Measurements from ENCODE around the gene ZMYM4. TPM values are rescaled to one million over a fixed set of nuclear protein-coding genes. Genes with fewer than 3 reads are reported as not detected.

The ZMYM4 gene
- total RNA-seq, 1 experiment from 2014 or later, result 66.0 TPM

GRCh38 chr1:35371506-35371905, 103.0 kb downstream of the ZMYM4 start:
- H3K27me3 ChIP-seq (ENCODE audit: insufficient read depth, low read length), result no peaks in the 10 kb centered on the region
- no peak overlapping the region for H2BK12ac ChIP-seq (ENCODE audit: insufficient read length, low read depth, low read length)
- no peak overlapping the region for H2AK5ac ChIP-seq (ENCODE audit: insufficient read length, low read length)
- no peak overlapping the region for H2BK20ac ChIP-seq (ENCODE audit: low read depth, low read length, poor library complexity, severe bottlenecking)
- H3K23me2 ChIP-seq (ENCODE audit: insufficient read length, low read depth, low read length, poor library complexity, severe bottlenecking), result no peaks in the 10 kb centered on the region
- no peak overlapping the region for H2BK120ac ChIP-seq (ENCODE audit: low read depth, low read length, poor library complexity, severe bottlenecking)
- 100% methylated on average over 1 of the region's 4 CpGs for WGBS (ENCODE audit: extremely low coverage, insufficient read length, low lambda C conversion rate)
- Mint-ChIP-seq H3K4me1 (no peaks in the 10 kb centered on the region), H3K36me3 (ENCODE audit: insufficient read depth in 1 of 3, low read depth in 3 of 3) (peaks cover 14 to 24% (median 24%) of the 10 kb centered on the region in 3 experiments), H3K9me3 (no peaks in the 10 kb centered on the region), H3K27ac (no peak overlapping the region; a peak in 1 of 7 replicates), H3K4me3 (no peak overlapping the region), H3K27me3 (ENCODE audit: low read depth) (no peaks in the 10 kb centered on the region)
- H2BK5ac ChIP-seq (ENCODE audit: insufficient read length, low read length), result no peak overlapping the region
- H3K4me2 ChIP-seq (ENCODE audit: insufficient read depth, insufficient read length, low read length), result no peak overlapping the region
- TF ChIP-seq CTCF (conservative IDR thresholded peaks at IDR 0.05), result no peak
- H2AFZ ChIP-seq (ENCODE audit: low read length), result no peak overlapping the region
- H3K14ac ChIP-seq (ENCODE audit: insufficient read depth, low read length), result no peak overlapping the region
- no peak for DNase-seq
- no peak overlapping the region for H4K8ac ChIP-seq (replicated peaks; ENCODE audit: insufficient read length, low read depth, low read length)
- no peak overlapping the region for H3K18ac ChIP-seq (ENCODE audit: insufficient read length, low read depth, low read length)
- no peak overlapping the region for H3K4ac ChIP-seq (ENCODE audit: low read depth, low read length)
- no peak overlapping the region for H3K9ac ChIP-seq (ENCODE audit: extremely low read depth, insufficient read length, low read length)
- H4K91ac ChIP-seq (ENCODE audit: insufficient read length, low read depth, low read length), result no peak overlapping the region
- H4K5ac ChIP-seq (ENCODE audit: insufficient read length, low read depth, low read length), result no peak overlapping the region
- no peaks in the 10 kb centered on the region for H4K20me1 ChIP-seq (ENCODE audit: control insufficient read depth, insufficient read depth, insufficient read length)
- H3K27ac ChIP-seq (ENCODE audit: insufficient read length, low read depth, low read length), result no peak overlapping the region
- no peaks in the 10 kb centered on the region for H3K4me1 ChIP-seq (ENCODE audit: insufficient read depth, low read length)
- H3K56ac ChIP-seq (ENCODE audit: insufficient read length, low read depth, low read length), result no peak overlapping the region
- H3T11ph ChIP-seq (ENCODE audit: low read length), result no peak overlapping the region
- H3K79me2 ChIP-seq (ENCODE audit: insufficient read depth, low read length), result no peaks in the 10 kb centered on the region
- H3K79me1 ChIP-seq (ENCODE audit: insufficient read depth, low read depth, low read length, poor library complexity, severe bottlenecking), result no peaks in the 10 kb centered on the region
- no peak overlapping the region for H2BK15ac ChIP-seq (ENCODE audit: low read depth, low read length)
- no peaks in the 10 kb centered on the region for H3K9me3 ChIP-seq (ENCODE audit: control insufficient read depth, low read depth, low read length)
- H3K23ac ChIP-seq (ENCODE audit: insufficient read length, low read depth, low read length), result no peak overlapping the region

Measured in H9 (cell line).